H1 (cell line): ENCODE data around the gene PIF1. TPM values are rescaled to one million over a fixed set of nuclear protein-coding genes. Genes with fewer than 3 reads are reported as not detected.

Source experiments
- CTCF ChIA-PET: fragments of 300-600 bp; sonication (Branson Sonifier 250); formaldehyde crosslinking; loops from one replicate; lab custom pipeline; 2021; ENCODE audit not compliant: partially characterized antibody; lab: Charles Lee
- POLR2A ChIA-PET: fragments of 300-600 bp; sonication (Branson Sonifier 250); formaldehyde crosslinking; loops from one replicate; lab custom pipeline; 2021; ENCODE audit warnings: inconsistent platforms; ENCODE audit not compliant: partially characterized antibody; lab: Charles Lee
- DNase-seq, 2 experiments: peaks; one replicate each; pipeline versions ENCODE4 v3.0.0 to v3.0.0-alpha.2; 2010 to 2022; ENCODE audit warnings: low spot score in 2 of 2, low read depth in 1 of 2, mixed read lengths in 1 of 2
- FAIRE-seq: peaks from 2 replicates; lab custom pipeline; 2011; peaks lifted over from hg19 to GRCh38; lab: Jason Lieb, UNC
- H2AFZ ChIP-seq: 2 replicates; pipeline ENCODE4 v1.8.1; 2012; ENCODE audit warnings: low read length, inconsistent platforms
- H2AK5ac ChIP-seq: 2 replicates; pipeline ENCODE4 v1.6.1; 2013; ENCODE audit warnings: low read depth, low read length
- H2BK120ac ChIP-seq: replicated peaks from 2 replicates; pipeline ENCODE3; 2013; ENCODE audit warnings: low read depth, low read length, inconsistent platforms
- H2BK12ac ChIP-seq: 2 replicates; pipeline ENCODE4 v1.6.1; 2013; ENCODE audit warnings: low read depth, low read length
- H2BK15ac ChIP-seq: 2 replicates; pipeline ENCODE4 v1.6.1; 2013; ENCODE audit warnings: low read length
- H2BK20ac ChIP-seq: 2 replicates; pipeline ENCODE4 v1.6.1; 2013; ENCODE audit warnings: low read length
- H2BK5ac ChIP-seq: 2 replicates; pipeline ENCODE4 v1.6.1; 2013; ENCODE audit warnings: low read depth, low read length
- H3K14ac ChIP-seq: 2 replicates; pipeline ENCODE4 v1.6.1; 2013; ENCODE audit warnings: inconsistent platforms; ENCODE audit not compliant: insufficient read length
- H3K18ac ChIP-seq: 2 replicates; pipeline ENCODE4 v1.6.1; 2013; ENCODE audit warnings: low read length; ENCODE audit errors: extremely low read depth
- H3K23ac ChIP-seq: 2 replicates; pipeline ENCODE4 v1.6.1; 2013; ENCODE audit warnings: inconsistent platforms; ENCODE audit not compliant: insufficient read length
- H3K23me2 ChIP-seq: 2 replicates; pipeline ENCODE4 v1.6.1; 2013; ENCODE audit warnings: low read depth, low read length
- H3K27ac ChIP-seq: 2 replicates; pipeline ENCODE4 v1.6.1; 2011; ENCODE audit warnings: low read depth, low read length, inconsistent platforms
- H3K27me3 ChIP-seq, 4 experiments: replicated peaks in 1 of 4; 1 replicate in 1 of 4; 2 replicates in 3 of 4; pipeline versions ENCODE4 v1.6.1 to v1.8.1; 2011 to 2013; ENCODE audit warnings: low read length in 3 of 4, mild to moderate bottlenecking in 3 of 4, inconsistent platforms in 2 of 4, mixed read lengths in 2 of 4, moderate library complexity in 1 of 4; ENCODE audit not compliant: control insufficient read depth in 3 of 4, insufficient read depth in 3 of 4; ENCODE audit errors: extremely low read depth in 1 of 4
- H3K36me3 ChIP-seq, 4 experiments: 2 replicates each; pipeline versions ENCODE4 v1.6.1 to v1.8.1; 2011 to 2013; ENCODE audit warnings: mild to moderate bottlenecking in 4 of 4, low read length in 3 of 4, moderate library complexity in 2 of 4, control low read depth in 1 of 4, inconsistent platforms in 1 of 4; ENCODE audit not compliant: insufficient read depth in 4 of 4, control insufficient read depth in 2 of 4
- H3K4ac ChIP-seq: replicated peaks from 2 replicates; pipeline ENCODE3; 2013; ENCODE audit warnings: low read length, low read depth, mixed read lengths, inconsistent platforms; ENCODE audit not compliant: insufficient read length
- H3K4me1 ChIP-seq, 4 experiments: replicated peaks in 1 of 4; 1 replicate in 1 of 4; 2 replicates in 3 of 4; pipeline versions ENCODE4 v1.6.1 to v1.8.1; 2011 to 2013; ENCODE audit warnings: low read length in 3 of 4, inconsistent platforms in 2 of 4, mixed read lengths in 1 of 4; ENCODE audit not compliant: insufficient read depth in 4 of 4, control insufficient read depth in 3 of 4
- H3K4me2 ChIP-seq, 2 experiments: 2 replicates each; pipeline versions ENCODE4 v1.6.1 to v1.8.1; 2011 to 2013; ENCODE audit warnings: low read depth in 2 of 2, low read length in 2 of 2, control low read depth in 1 of 2, inconsistent platforms in 1 of 2, mild to moderate bottlenecking in 1 of 2; ENCODE audit not compliant: insufficient read depth in 1 of 2
- H3K4me3 ChIP-seq, 4 experiments: fragments of 200-600, 300-600 bp in 1 of 4; sonication (generic), shearing (Covaris generic), sonication (Bioruptor Twin) in 1 of 4; 2 replicates each; pipeline versions ENCODE4 v1.5.1 to v1.8.1; 2011 to 2016; ENCODE audit warnings: low read length in 4 of 4, low read depth in 3 of 4, control low read depth in 2 of 4, inconsistent platforms in 2 of 4, mild to moderate bottlenecking in 2 of 4, mixed read lengths in 1 of 4, moderate library complexity in 1 of 4; ENCODE audit not compliant: insufficient read depth in 2 of 4; ENCODE audit errors: extremely low read depth in 1 of 4
- H3K56ac ChIP-seq: replicated peaks from 2 replicates; pipeline ENCODE3; 2013; ENCODE audit warnings: low read depth, mild to moderate bottlenecking, mixed read lengths, low read length, inconsistent platforms; ENCODE audit not compliant: insufficient read length
- H3K79me1 ChIP-seq: 2 replicates; pipeline ENCODE4 v1.6.1; 2013; ENCODE audit warnings: low read depth, low read length, control low read depth
- H3K79me2 ChIP-seq, 2 experiments: 2 replicates each; pipeline versions ENCODE4 v1.6.1 to v1.8.1; 2012 to 2013; ENCODE audit warnings: low read length in 2 of 2, mild to moderate bottlenecking in 2 of 2, inconsistent platforms in 1 of 2; ENCODE audit not compliant: insufficient read depth in 2 of 2, control insufficient read depth in 1 of 2
- H3K9ac ChIP-seq, 4 experiments: replicated peaks in 1 of 4; 1 replicate in 1 of 4; 2 replicates in 3 of 4; pipeline versions ENCODE4 v1.6.1 to v1.8.1; 2011 to 2013; ENCODE audit warnings: low read depth in 3 of 4, low read length in 3 of 4, control low read depth in 2 of 4, mild to moderate bottlenecking in 2 of 4, moderate library complexity in 2 of 4, inconsistent platforms in 1 of 4; ENCODE audit errors: extremely low read depth in 1 of 4
- H3K9me3 ChIP-seq, 2 experiments: 2 replicates each; pipeline versions ENCODE4 v1.6.1 to v1.8.1; 2012 to 2013; ENCODE audit warnings: mild to moderate bottlenecking in 2 of 2, moderate library complexity in 2 of 2, control low read depth in 1 of 2, inconsistent platforms in 1 of 2, low read depth in 1 of 2, low read length in 1 of 2, mixed read lengths in 1 of 2; ENCODE audit not compliant: insufficient read depth in 2 of 2
- H4K20me1 ChIP-seq, 2 experiments: replicated peaks in 1 of 2; 2 replicates each; pipeline versions ENCODE3 to v1.8.1; 2011 to 2013; ENCODE audit warnings: inconsistent platforms in 2 of 2, low read length in 2 of 2, mild to moderate bottlenecking in 1 of 2; ENCODE audit not compliant: insufficient read depth in 2 of 2, control insufficient read depth in 1 of 2
- H4K5ac ChIP-seq: 2 replicates; pipeline ENCODE4 v1.6.1; 2013; ENCODE audit warnings: low read length, low read depth, mixed read lengths, inconsistent platforms; ENCODE audit not compliant: insufficient read length
- H4K8ac ChIP-seq: 2 replicates; pipeline ENCODE4 v1.8.0; 2013; ENCODE audit warnings: mild to moderate bottlenecking, moderate library complexity, low read length, inconsistent platforms; ENCODE audit not compliant: insufficient read depth; ENCODE audit errors: extremely low read depth
- H4K91ac ChIP-seq: replicated peaks from 2 replicates; pipeline ENCODE3; 2013; ENCODE audit warnings: low read length, mixed read lengths, inconsistent platforms; ENCODE audit not compliant: insufficient read length
- JUN ChIP-seq: IDR thresholded peaks from 2 replicates; pipeline ENCODE4 v1.6.1; 2011; ENCODE audit warnings: low read depth, mild to moderate bottlenecking, improper control_type of control experiment, low read length
- POLR2AphosphoS5 ChIP-seq: IDR thresholded peaks from 2 replicates; pipeline ENCODE4 v1.6.1; 2011; ENCODE audit warnings: low read depth, low read length
- SIN3A ChIP-seq, 2 experiments: IDR thresholded peaks in 1 of 2; conservative IDR thresholded peaks in 1 of 2; 2 replicates each; pipeline ENCODE4 v1.6.1; 2011 to 2012; ENCODE audit warnings: low read length in 2 of 2, improper control_type of control experiment in 1 of 2, low read depth in 1 of 2, mild to moderate bottlenecking in 1 of 2
- WGBS, 2 experiments: shearing (Covaris generic) in 1 of 2; methylation state at CpG; one replicate each; pipeline versions ENCODE4 v1.1.6 to v1.1.7; 2013 to 2015; ENCODE audit warnings: low lambda C conversion rate in 2 of 2, mixed read lengths in 2 of 2, inconsistent platforms in 1 of 2, low coverage in 1 of 2, missing lambda C conversion rate in 1 of 2; ENCODE audit not compliant: insufficient replicate concordance in 2 of 2, insufficient coverage in 1 of 2, insufficient read length in 1 of 2; ENCODE audit errors: extremely low coverage in 1 of 2, missing lambda C conversion rate in 1 of 2; 5-methylcytosine and 5-hydroxymethylcytosine counted together
- polyA plus RNA-seq, 7 experiments: library from polyadenylated mRNA; depleted of rRNA in 3 of 7; stranded (reverse) in 5 of 7; unstranded in 2 of 7; fragments of >200 nt in 5 of 7; fragments of 200-250 nt in 2 of 7; gene quantifications; 1 replicate in 5 of 7; 2 replicates in 1 of 7; 4 replicates in 1 of 7; pipeline versions ENCODE4 v1.2.1 to v1.2.3, GENCODE V29; 2011 to 2013; ENCODE audit warnings: missing spikeins in 2 of 7, mixed read lengths in 2 of 7
- total RNA-seq: library from RNA; stranded (reverse); fragmentation: NEBNext Ultra II Directional; extraction: Animal tissue kit (Norgen Biotek cat#: 25700); gene quantifications from 2 replicates; pipeline ENCODE4 v1.2.1, GENCODE V29; 2021

The PIF1 gene
- total and polyA plus RNA-seq, 2 of the 8 experiments (the other 6 are each of a cell fraction or from before 2014, with no cell fraction given), result 73.3 to 138 TPM

DNA sequence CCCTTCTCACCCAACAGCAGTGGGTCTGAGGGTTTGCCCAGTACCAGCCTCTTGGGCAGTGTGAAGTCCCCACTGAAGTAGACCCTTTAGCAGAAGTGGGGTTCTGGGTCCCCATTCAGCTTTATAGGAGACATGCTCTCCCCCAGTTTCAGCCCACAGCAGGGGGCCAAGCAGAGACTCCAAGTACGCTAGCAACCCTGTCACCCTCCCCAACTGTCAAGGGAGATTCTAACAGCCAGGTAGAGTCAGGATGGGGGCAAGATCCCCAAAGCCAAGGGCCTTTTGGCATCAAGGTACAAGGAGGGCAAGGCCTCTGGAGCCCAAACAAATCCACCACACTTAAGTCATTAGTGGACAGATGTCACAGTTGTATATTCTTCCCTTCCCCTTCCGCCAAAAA, 51.8 kb downstream of the PIF1 start:
- peaks cover 14% of the 10 kb centered on the region for H3K23me2 ChIP-seq

More for the DNA sequence above, 51.8 kb downstream of the PIF1 start:
- peaks cover 8% of the 10 kb centered on the region in 2 experiments for H4K20me1 ChIP-seq
- H2BK5ac ChIP-seq, result peak overlapping the region; percentile 98; the same call in 1 of the 2 replicates
- H3K18ac ChIP-seq, result peak overlapping the region; percentile 99
- H3K27me3 ChIP-seq, result no peaks in the 10 kb centered on the region
- CTCF ChIA-PET, result interaction anchor here (0.6 to 2.0 kb wide), 5 partner anchors 10 to 73 kb away, joined by 3 to 15 read pairs (median 6); no protein-coding TSS in a partner anchor
- H3K4ac ChIP-seq, result no peak overlapping the region
- peak overlapping the region in 2 of 4 experiments; percentile 33 to 86; a peak in 4 of 7 replicates for H3K9ac ChIP-seq
- H2BK20ac ChIP-seq, result 0 out of 2 replicates have a peak overlapping the region, but pooled peaks have one; percentile 80
- DNase-seq (peak in 1 of 2 experiments; percentile 51), FAIRE-seq (no peak)
- H3K4me3 ChIP-seq, result peak overlapping the region; percentile 73 to 95 (median 80)
- H3K56ac ChIP-seq, result no peak overlapping the region
- peak overlapping the region; percentile 77 for H2BK12ac ChIP-seq
- no peak overlapping the region for H3K14ac ChIP-seq
- H3K36me3 ChIP-seq, result no peaks in the 10 kb centered on the region
- 21% methylated on average over 2 of the region's 2 CpGs; no CpG with 5 or more reads in 1 of the 2 experiments for WGBS, 2 experiments
- H3K79me2 ChIP-seq, result peaks cover 42 to 84% of the 10 kb centered on the region in 2 experiments
- no peak overlapping the region for H3K23ac ChIP-seq
- peaks cover 23 to 32% (median 27%) of the 10 kb centered on the region in 4 experiments for H3K4me1 ChIP-seq
- no peak overlapping the region for H2AFZ ChIP-seq
- H2AK5ac ChIP-seq, result peak overlapping the region; percentile 95; the same call in 1 of the 2 replicates
- H3K9me3 ChIP-seq, result no peaks in the 10 kb centered on the region
- peaks cover 10% of the 10 kb centered on the region; the same call in 1 of the 2 replicates for H3K79me1 ChIP-seq
- no peak overlapping the region for H2BK15ac ChIP-seq
- peak overlapping the region; percentile 46 for H3K27ac ChIP-seq
- H4K91ac ChIP-seq, result peak overlapping the region; percentile 75
- no peak overlapping the region for H4K5ac ChIP-seq
- peak in 1 of 2 experiments; percentile 38; a peak in 1 of 4 replicates for TF ChIP-seq SIN3A (conservative IDR thresholded peaks at IDR 0.05 in 1 of 2, IDR thresholded peaks at IDR 0.05 in 1 of 2; ENCODE audit: low read depth in 1 of 2, low read length in 2 of 2)
- no peak for TF ChIP-seq JUN
- 0 out of 2 replicates have a peak, but pooled peaks have one; percentile 10 for TF ChIP-seq POLR2AphosphoS5
- no peak overlapping the region for H2BK120ac ChIP-seq
- no peak overlapping the region for H4K8ac ChIP-seq
- peak overlapping the region; percentile 93 to 94 for H3K4me2 ChIP-seq
- POLR2A ChIA-PET, result interaction anchor here (0.7 to 25.1 kb wide), 17 partner anchors 9 to 94 kb away, joined by 3 to 748 read pairs (median 4); no protein-coding TSS in a partner anchor
